Suppressor macrophage treated with lipopolysaccharide for 1 hour (primary cell): Measurements from ENCODE around the gene BRAF.
"Not testable (repeated sequence)": the region's sequence is repeated elsewhere in the genome, so short reads cannot be mapped to it uniquely, and the experiment has no call there.

ENCODE experiments used
- DNase-seq, 3 donors: peaks; one replicate each; pipeline ENCODE4 v3.0.0-alpha.2; 2020 to 2022

The BRAF gene

GRCh38 chr7:140924821-140925421, at the start of gene BRAF:
BRAF (minus strand) TSS chr7:140924929; CDS start chr7:140924703, 226 bp downstream.
- peak; percentile 96 to 98 (median 98) for DNase-seq

- no peak for DNase-seq
These were observed 48.4 kb upstream of the BRAF start for GRCh38 chr7:140972876-140973829.

DNA sequence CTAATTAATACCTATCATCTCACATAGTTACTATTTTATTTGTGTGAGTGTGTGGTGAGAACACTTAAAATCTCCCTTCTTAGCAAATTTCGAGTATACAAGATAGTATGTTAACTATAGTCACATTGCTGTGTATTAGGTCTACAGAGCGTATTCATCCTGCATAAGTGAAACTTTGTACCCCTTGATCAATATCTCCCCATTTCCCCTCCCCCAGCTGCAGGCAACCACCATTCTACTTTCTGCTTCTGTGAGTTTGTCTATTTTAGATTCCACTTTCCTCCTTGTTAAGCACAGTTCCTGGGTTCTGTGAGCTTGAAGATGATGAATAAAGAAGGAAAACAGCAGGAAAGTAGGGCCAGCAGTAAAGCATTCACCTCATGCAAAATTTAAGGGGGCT, 47.6 kb upstream of the BRAF start:
- no peak for DNase-seq

- DNase-seq, result no peak
These were observed 42.7 kb upstream of the BRAF start for GRCh38 chr7:140967438-140967837.

GRCh38 chr7:140966561-140967233, 42.0 kb upstream of the BRAF start:
- DNase-seq, result no peak

GRCh38 chr7:140961117-140961516, 36.4 kb upstream of the BRAF start:
- no peak for DNase-seq

- not testable (repeated sequence) for DNase-seq
These were observed 32.3 kb upstream of the BRAF start for GRCh38 chr7:140956997-140957396.

DNA sequence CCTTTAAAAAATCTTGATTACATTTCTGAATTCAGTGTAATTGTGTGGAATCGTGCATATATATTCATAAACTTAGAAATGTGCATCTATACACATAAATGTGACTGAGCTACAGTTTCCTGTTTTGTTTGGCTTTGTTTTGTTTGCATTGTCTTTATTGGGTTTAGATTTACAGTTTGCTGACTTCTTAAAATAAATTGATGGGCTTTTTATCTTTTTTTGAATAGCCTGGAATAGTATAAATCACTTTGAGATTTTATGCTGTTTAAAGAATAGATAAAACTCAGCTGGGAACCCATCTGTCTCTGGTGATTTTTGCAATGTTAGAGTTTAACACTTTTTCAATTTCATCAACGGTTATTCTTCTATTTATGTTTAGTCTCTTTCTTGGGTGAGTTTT, 21.2 kb upstream of the BRAF start:
- DNase-seq, result no peak

DNA sequence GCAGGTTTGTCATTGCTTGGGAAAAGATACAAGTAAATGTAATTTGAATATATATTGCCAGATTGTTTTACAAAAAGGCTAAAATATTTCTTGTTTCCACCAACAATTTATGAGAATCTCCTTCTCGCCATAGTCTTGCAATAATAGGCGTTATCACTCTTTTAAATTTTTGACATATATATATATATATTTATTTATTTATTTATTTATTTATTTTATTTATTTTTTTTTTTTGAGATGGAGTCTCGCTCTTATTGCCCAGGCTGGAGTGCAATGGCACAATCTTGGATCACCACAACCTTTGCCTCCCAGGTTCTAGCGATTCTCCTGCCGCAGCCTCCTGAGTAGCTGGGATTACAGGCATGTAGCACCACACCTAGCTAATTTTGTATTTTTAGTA, 17.5 kb upstream of the BRAF start:
- not testable (repeated sequence) for DNase-seq

DNA sequence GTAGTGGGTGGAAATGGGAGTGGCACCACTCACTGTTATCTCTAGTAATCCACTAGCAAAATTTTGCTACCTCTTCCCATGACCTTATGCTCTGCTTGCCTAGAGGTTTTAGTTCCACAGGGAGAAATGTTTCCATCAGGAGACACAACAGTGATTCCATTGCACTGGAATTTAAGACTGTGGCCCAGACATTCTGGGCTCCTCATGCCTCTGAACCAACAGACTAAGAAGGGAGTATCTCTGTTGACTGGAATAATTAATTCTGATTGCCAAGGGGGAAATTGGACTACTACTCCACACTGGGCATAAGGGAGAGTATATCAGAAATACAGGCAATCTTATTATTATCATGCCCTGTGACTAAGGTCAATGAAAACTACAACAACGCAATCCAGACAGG, 16.2 kb upstream of the BRAF start:
- DNase-seq, result no peak

DNA sequence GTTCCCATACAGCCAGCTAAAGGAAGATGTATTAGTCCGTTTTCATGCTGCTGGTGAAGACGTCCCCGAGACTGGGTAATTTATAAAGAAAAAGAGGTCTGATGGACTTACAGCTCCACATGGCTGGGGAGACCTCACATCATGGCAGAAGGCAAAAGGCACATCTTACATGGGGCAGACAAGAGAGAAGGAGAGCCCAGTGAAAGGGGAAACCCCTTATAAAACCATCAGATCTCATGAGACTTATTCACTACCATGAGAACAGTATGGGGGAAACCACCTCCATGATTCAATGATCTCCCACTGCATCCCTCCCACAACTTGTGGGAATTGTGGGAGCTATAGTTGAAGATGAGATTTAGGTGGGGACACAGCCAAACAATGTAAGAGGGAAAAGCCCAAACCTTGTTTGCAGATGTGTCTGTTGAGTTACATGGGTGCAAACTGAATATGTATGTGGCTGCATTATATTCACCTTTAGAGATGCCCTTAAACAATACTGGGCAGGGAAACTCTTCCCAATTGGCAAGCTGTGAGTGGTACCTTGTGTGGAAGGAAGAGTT, 13.1 kb upstream of the BRAF start:
- DNase-seq, result peak; percentile 20 to 59 (median 48)

DNA sequence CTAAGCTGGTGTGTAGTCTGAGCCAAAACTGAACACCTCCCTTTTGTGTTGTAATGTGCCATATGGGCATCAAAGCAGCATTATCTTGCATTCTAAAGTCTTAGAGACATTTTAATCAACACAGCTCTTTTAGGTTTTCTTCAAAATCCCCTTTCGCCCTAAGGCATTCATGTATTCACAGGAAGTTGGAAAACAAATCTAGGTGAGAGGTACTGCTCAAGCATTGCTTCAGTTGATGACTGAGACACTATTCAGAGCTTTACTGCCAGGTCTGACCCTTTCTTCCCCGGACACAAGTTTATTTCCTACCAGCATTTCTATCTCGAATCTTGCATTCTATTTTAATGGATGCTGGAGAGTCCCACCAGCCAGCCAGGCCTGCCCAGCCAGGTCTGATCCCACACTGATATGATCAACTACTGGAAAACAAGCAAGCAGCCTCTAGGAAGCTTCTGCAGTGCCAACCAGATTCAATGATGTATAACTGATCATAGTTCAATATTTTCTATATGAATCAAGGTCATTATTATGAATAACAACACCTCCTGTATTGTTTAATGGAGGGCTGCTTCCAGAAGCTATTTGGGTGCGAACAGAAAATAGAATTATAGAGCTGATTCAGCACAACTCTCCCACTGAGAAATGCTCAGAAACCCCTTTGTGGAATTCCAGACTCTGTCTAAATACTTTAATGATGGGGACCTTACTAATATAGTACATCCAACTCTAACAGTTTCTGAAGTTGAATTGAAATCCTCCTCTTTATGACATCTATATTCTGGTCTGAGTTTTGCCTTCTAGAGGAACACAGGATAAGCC, 4.0 kb upstream of the BRAF start:
- no peak for DNase-seq

DNA sequence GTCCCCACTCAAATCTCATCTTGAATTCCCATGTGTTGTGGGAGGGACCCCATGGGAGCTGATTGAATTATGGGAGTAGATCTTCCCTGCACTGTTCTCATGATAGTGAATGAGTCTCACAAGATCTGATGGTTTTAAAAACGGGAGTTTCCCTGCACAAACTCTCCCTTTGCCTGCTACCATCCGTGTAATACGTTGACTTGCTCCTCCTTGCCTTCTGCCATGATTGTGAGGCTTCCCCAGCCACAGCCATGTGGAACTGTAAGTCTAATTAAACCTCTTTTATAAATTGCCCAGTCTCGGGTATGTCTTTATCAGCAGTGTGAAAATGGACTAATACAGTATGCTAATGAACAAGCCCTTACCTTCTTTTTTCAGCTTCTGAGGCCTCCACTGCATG, 3.2 kb upstream of the BRAF start:
- DNase-seq, result not testable (repeated sequence)

DNA sequence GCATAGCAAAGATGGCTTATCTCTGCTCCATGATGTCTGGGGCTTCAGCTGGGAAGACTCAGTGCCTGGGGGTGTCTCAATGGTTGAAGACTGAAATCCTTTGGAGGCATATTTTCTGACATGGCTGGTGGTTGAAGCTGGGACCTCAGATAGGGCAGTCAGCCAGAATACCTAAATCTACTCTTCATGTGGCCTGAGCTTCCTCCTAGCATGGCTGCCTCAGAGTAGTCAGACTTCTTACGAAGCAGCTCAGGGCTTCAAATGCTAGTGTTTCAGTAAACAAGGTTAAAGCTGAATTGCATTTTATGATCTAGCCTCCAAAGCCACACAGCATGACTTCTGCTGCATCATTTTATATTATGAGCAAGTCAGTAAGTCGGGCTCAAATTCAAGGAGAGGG, 2.6 kb upstream of the BRAF start:
- DNase-seq, result no peak

GRCh38 chr7:140926021-140926817, 1.5 kb upstream of the BRAF start:
- peak; percentile 9 to 51 (median 33) for DNase-seq

DNA sequence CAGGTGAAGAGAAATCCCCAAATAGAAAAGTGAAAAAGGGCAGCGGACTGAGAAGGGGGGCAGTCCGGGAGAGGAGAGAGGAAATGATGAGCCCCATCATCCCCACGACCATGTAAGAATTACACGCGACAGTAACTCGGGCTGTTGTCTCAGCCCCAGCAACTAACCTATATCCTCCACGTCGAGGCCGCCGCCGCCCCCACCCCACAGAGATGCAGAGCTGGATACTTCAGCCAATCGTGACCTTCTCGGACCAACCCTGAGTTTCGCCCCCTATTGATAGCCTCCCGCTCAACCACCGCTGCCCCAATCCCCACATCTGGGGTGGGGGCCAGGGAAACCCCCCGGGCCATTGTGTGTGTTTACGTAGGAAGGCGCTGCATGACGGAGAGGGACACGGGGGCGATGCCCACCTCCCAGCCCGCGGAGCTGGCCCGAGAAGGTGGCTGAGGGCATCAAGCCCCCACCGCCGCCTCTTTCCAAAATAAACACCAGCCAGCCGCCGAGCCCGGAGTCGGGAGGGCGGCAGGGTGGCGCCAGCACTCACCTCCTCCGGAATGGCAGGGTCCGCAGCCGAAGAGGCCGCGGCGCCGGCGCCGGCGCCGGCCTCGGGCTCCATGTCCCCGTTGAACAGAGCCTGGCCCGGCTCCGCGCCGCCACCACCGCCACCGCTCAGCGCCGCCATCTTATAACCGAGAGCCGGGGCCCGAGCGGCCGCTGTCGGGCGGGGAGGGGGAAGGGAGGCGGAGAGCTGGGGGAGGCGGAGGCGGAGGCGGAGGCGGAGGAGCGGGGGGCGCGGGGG, 509 bp downstream of the BRAF start:
- peak; percentile 65 to 81 (median 75) for DNase-seq

GRCh38 chr7:140923358-140924006, 1.2 kb downstream of the BRAF start:
- DNase-seq, result peak; percentile 19 to 37 (median 25)

- DNase-seq, result no peak
These were observed 1.9 kb downstream of the BRAF start for GRCh38 chr7:140922741-140923345.

GRCh38 chr7:140920745-140921144, 4.0 kb downstream of the BRAF start:
- DNase-seq, result no peak

DNA sequence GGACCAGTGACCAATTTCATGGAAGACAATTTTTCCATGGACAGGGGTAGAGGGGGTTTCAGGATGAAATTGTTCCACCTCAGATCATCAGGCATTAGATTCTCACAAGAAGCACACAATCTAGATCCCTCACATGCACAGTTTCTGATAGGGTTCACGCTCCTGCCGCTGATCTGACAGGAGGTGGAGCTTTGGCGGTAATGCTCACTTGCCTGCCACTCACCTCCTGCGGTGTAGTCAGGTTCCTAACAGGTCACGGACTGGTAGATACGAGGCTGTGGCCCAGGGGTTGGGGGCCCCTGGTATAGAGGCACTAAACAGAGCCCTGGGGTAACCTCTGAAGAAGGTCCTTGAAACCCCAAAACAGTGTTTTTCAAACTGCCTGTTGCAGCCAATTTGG, 6.5 kb downstream of the BRAF start:
- DNase-seq, result no peak
